HepG2 (cell line): Measurements from ENCODE around the gene SPSB2. TPM values are rescaled to one million over a fixed set of nuclear protein-coding genes. Genes with fewer than 3 reads are reported as not detected.

ENCODE experiments used
- ATAC-seq: fragments of 200-7000 bp; cut with Tn5 transposase; 3 replicates; pipeline ENCODE4 v1.9.1; 2020; ENCODE audit warnings: mild to moderate bottlenecking, moderate library complexity
- BruUV-seq: library from RNA; stranded (reverse); fragments of 400-500 nt; replicated peaks from 2 replicates; lab custom pipeline; 2021; lab: Mats Ljungman, UMichigan
- CTCF ChIA-PET: fragments of 300-600 bp; formaldehyde crosslinking; extraction: SDS; loops from one replicate; lab custom pipeline; 2021; ENCODE audit warnings: low total read pairs, inconsistent platforms, low intra/inter-chr PET ratio; lab: Yijun Ruan, JAX
- POLR2A ChIA-PET: fragments of 350-600 bp; sonication (Branson Sonifier 250); formaldehyde crosslinking; loops from one replicate; lab custom pipeline; 2020; ENCODE audit warnings: antibody characterized with exemption, inconsistent platforms; lab: Yijun Ruan, JAX
- DNase-seq: peaks from one replicate; pipeline ENCODE4 v3.0.0-alpha.2; 2015; ENCODE audit warnings: low spot score
- FAIRE-seq: peaks from 3 replicates; lab custom pipeline; 2011; peaks lifted over from hg19 to GRCh38; lab: Jason Lieb, UNC
- H2AFZ ChIP-seq: one replicate; pipeline ENCODE4 v1.6.1; 2011; ENCODE audit warnings: low read length, inconsistent platforms
- H3K27ac ChIP-seq: fragments of 300-600 bp; 3 replicates; pipeline ENCODE4 v1.8.0; 2011; ENCODE audit warnings: mixed run types, mild to moderate bottlenecking, mixed read lengths, low read length, inconsistent platforms; ENCODE audit not compliant: insufficient read depth; ENCODE audit errors: extremely low read length
- H3K27me3 ChIP-seq, 2 experiments: fragments of 200-600 bp in 1 of 2; 2 replicates in 1 of 2; 3 replicates in 1 of 2; pipeline versions ENCODE4 v1.6.0 to v1.8.0; 2011; ENCODE audit warnings: low read length in 2 of 2, mild to moderate bottlenecking in 2 of 2, moderate library complexity in 2 of 2, inconsistent platforms in 1 of 2; ENCODE audit not compliant: insufficient read depth in 2 of 2, control insufficient read depth in 1 of 2
- H3K36me3 ChIP-seq, 2 experiments: fragments of 200-600 bp in 1 of 2; replicated peaks in 1 of 2; 2 replicates in 1 of 2; 3 replicates in 1 of 2; pipeline versions ENCODE4 v1.5.1 to v1.8.0; 2011; ENCODE audit warnings: low read length in 2 of 2, inconsistent platforms in 1 of 2; ENCODE audit not compliant: insufficient read depth in 2 of 2, control insufficient read depth in 1 of 2
- H3K4me1 ChIP-seq: 2 replicates; pipeline ENCODE4 v1.5.1; 2012; ENCODE audit warnings: low read length, inconsistent platforms; ENCODE audit not compliant: insufficient read depth
- H3K4me2 ChIP-seq: 2 replicates; pipeline ENCODE4 v1.6.0; 2011; ENCODE audit warnings: low read depth, low read length, inconsistent platforms
- H3K4me3 ChIP-seq, 3 experiments: fragments of 200-600 bp in 1 of 3; sonication (generic), shearing (Covaris generic) in 1 of 3; replicated peaks in 1 of 3; 2 replicates each; pipeline ENCODE4 v1.5.1; 2011 to 2016; ENCODE audit warnings: low read length in 3 of 3, inconsistent platforms in 2 of 3, low read depth in 2 of 3, mild to moderate bottlenecking in 2 of 3, control low read depth in 1 of 3, mixed read lengths in 1 of 3; ENCODE audit not compliant: insufficient read depth in 1 of 3
- H3K79me2 ChIP-seq: one replicate; pipeline ENCODE4 v1.6.1; 2011; ENCODE audit warnings: low read length, inconsistent platforms; ENCODE audit not compliant: insufficient read depth
- H3K9ac ChIP-seq: 2 replicates; pipeline ENCODE4 v1.6.0; 2011; ENCODE audit warnings: mild to moderate bottlenecking, low read depth, low read length, inconsistent platforms; ENCODE audit not compliant: insufficient read depth
- H3K9me3 ChIP-seq: 2 replicates; pipeline ENCODE4 v1.5.1; 2012; ENCODE audit warnings: mild to moderate bottlenecking, low read length
- H4K20me1 ChIP-seq: 2 replicates; pipeline ENCODE4 v1.6.0; 2011; ENCODE audit warnings: inconsistent platforms, mild to moderate bottlenecking, low read length, moderate library complexity; ENCODE audit not compliant: insufficient read depth
- ARNTL ChIP-seq: sonication (generic); formaldehyde crosslinking; IDR thresholded peaks from 2 replicates; pipeline ENCODE4 v1.4.0; 2020; ENCODE audit warnings: mild to moderate bottlenecking, missing genetic modification reagents
- ATRX ChIP-seq: sonication (generic); formaldehyde crosslinking; IDR thresholded peaks from 2 replicates; pipeline ENCODE4 v1.4.0; 2020; ENCODE audit warnings: missing genetic modification reagents, borderline replicate concordance
- IKZF4 ChIP-seq: sonication (generic); formaldehyde crosslinking; IDR thresholded peaks from 2 replicates; pipeline ENCODE4 v1.5.1; 2020; ENCODE audit warnings: borderline replicate concordance, mild to moderate bottlenecking, low read depth, missing genetic modification reagents; ENCODE audit errors: not compliant biosample characterization
- ISL2 ChIP-seq: sonication (generic); formaldehyde crosslinking; IDR thresholded peaks from 2 replicates; pipeline ENCODE4 v1.5.0; 2020; ENCODE audit warnings: missing genetic modification reagents
- REPIN1 ChIP-seq: sonication (generic); formaldehyde crosslinking; IDR thresholded peaks from 2 replicates; pipeline ENCODE4 v1.8.0; 2022; ENCODE audit warnings: missing genetic modification reagents, low read depth, mild to moderate bottlenecking, borderline replicate concordance
- SMC3 ChIP-seq: IDR thresholded peaks from 2 replicates; pipeline ENCODE4 v1.6.1; 2011; ENCODE audit warnings: low read length, improper control_type of control experiment
- ZNF263 ChIP-seq: sonication (generic); formaldehyde crosslinking; IDR thresholded peaks from 2 replicates; pipeline ENCODE4 v1.4.0; 2020; ENCODE audit warnings: missing genetic modification reagents
- WGBS: methylation state at CpG from one replicate; pipeline ENCODE4 v1.1.6; 2017; ENCODE audit warnings: low lambda C conversion rate; 5-methylcytosine and 5-hydroxymethylcytosine counted together
- in situ Hi-C: cut with HindIII; loops from 2 replicates; pipeline ENCODE4 v1.10.0; 2017; ENCODE audit warnings: low pct_unique_long_range_greater_than_20kb; ENCODE audit not compliant: extremely low pct_ligation_motif_present
- intact Hi-C: fragments of 100-400 bp; cut with micrococcal nuclease; formaldehyde crosslinking; loops from one replicate; pipeline ENCODE4 v1.10.0; 2022; ENCODE audit not compliant: unreplicated experiment
- polyA plus RNA-seq, 8 experiments: library from polyadenylated mRNA; depleted of rRNA in 3 of 8; stranded (reverse) in 7 of 8; unstranded in 1 of 8; fragments of >200 nt; fragmentation: Illumina TruSeq in 4 of 8; extraction: Trizol in 4 of 8; gene quantifications; 2 replicates each; pipeline versions ENCODE4 v1.2.1 to v1.2.3, GENCODE V29; 2011 to 2016; ENCODE audit warnings: low read depth in 4 of 8, missing spikeins in 1 of 8, mixed read lengths in 1 of 8; ENCODE audit not compliant: insufficient read depth in 1 of 8
- total RNA-seq, 5 experiments: library from RNA; depleted of rRNA; stranded (reverse); fragments of >200 nt; fragmentation: Illumina TruSeq; extraction: Trizol; gene quantifications; 2 replicates each; pipeline ENCODE4 v1.2.3, GENCODE V29; 2016; ENCODE audit warnings: low read depth in 1 of 5
- TF ChIP-seq, protein P1 (sequence below): sonication (generic); formaldehyde crosslinking; IDR thresholded peaks from 2 replicates; pipeline ENCODE4 v1.4.0; 2020; ENCODE audit warnings: missing genetic modification reagents, borderline replicate concordance
- TF ChIP-seq, protein P2 (sequence below): sonication (generic); formaldehyde crosslinking; IDR thresholded peaks from 2 replicates; pipeline ENCODE4 v1.9.0; 2021; ENCODE audit warnings: mild to moderate bottlenecking, missing genetic modification reagents
- TF ChIP-seq, protein P3 (sequence below): IDR thresholded peaks from 2 replicates; pipeline ENCODE4 v1.6.1; 2016; ENCODE audit warnings: missing compliant biosample characterization, missing genetic modification reagents, borderline replicate concordance

SPSB2 gene
- total and polyA plus RNA-seq, 2 of the 13 experiments (the other 11 are each of a cell fraction or from before 2014, with no cell fraction given): 2.0 to 6.2 TPM

DNA sequence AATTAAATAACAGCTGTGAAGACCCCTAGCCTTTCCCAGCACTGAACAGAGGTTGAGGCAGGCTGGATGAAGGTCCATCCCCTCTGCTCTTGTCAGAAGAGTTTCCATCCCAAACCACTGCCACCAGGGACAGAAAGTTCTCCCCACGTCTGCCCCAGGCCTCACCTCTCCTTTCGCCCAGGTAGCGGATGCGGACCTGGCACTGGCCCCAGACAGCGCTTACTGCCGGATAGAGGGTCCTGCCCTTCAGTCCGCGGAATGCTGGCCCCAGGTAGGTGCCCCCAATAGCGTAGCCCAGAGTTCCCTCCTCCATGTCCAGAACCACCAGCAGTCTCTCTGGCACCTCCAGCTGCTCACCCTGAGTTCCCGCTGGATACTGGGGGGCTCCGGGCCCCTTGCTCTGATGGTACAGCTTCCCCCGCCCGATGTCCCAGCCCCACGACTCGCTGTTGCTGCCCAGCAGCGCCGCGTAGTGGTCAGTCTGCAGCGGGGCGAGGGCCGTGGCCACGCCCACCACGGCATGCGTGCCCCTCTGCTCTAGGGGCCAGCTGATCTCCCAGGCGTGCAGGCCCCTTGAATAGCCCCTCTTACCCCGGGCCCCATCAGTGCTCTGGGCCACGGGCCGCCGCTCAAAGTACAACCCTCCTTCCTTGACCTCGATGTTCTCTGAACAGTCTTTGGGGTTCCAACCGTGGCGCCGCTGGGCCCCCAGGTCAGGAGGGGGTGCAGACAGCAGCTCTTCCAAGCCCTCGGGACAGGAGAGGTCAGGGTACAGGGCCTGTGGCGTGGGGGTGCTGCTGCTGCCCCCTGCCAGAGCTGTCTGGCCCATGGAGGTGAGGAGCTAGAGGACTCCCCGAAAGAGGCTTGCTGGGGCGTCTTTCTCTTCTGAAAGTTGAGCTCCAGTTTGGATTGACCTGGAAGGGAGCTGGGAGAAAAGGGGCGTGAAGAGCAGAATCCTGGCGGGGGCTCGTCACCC is 742 bp downstream of the SPSB2 start:
- Histone ChIP-seq H2AFZ (no peak overlapping the region), H3K4me3 (peak overlapping the region; percentile 74 to 95 (median 76)), H3K4me1 (peaks cover 48% of the 10 kb centered on the region), H4K20me1 (peaks cover 44% of the 10 kb centered on the region), H3K9ac (peak overlapping the region; percentile 86), H3K79me2 (peaks cover 29% of the 10 kb centered on the region), H3K27ac (peak overlapping the region; percentile 79), H3K4me2 (peak overlapping the region; percentile 93), H3K9me3 (no peaks in the 10 kb centered on the region), H3K27me3 (no peaks in the 10 kb centered on the region; a peak in 1 of 5 replicates), H3K36me3 (peaks cover 12 to 14% of the 10 kb centered on the region in 2 experiments)
- TSS peak; percentile 76 for BruUV-seq
- POLR2A ChIA-PET: interaction anchor here (0.6 to 3.9 kb wide), 31 partner anchors 10 to 338 kb away, joined by 3 to 73 read pairs (median 5); partner anchors contain the start of genes ATN1, C12orf57, CDCA3 and COPS7A
- WGBS: 11% methylated on average over 12 of the region's 40 CpGs
- intact Hi-C loops (loop anchor here (1.0 kb wide), 3 partner anchors 19 to 71 kb away; partner anchors contain the start of genes CDCA3 and RNU7-1), in situ Hi-C loops (no loop called here)
- CTCF ChIA-PET: interaction anchor here (2.4 kb wide), 1 partner anchor 19 kb away, joined by 24 read pairs; no protein-coding TSS in a partner anchor
- DNase-seq: peak; percentile 72
- ATAC-seq: peak; percentile 64
- FAIRE-seq: no peak
- TF ChIP-seq, protein P1, sequence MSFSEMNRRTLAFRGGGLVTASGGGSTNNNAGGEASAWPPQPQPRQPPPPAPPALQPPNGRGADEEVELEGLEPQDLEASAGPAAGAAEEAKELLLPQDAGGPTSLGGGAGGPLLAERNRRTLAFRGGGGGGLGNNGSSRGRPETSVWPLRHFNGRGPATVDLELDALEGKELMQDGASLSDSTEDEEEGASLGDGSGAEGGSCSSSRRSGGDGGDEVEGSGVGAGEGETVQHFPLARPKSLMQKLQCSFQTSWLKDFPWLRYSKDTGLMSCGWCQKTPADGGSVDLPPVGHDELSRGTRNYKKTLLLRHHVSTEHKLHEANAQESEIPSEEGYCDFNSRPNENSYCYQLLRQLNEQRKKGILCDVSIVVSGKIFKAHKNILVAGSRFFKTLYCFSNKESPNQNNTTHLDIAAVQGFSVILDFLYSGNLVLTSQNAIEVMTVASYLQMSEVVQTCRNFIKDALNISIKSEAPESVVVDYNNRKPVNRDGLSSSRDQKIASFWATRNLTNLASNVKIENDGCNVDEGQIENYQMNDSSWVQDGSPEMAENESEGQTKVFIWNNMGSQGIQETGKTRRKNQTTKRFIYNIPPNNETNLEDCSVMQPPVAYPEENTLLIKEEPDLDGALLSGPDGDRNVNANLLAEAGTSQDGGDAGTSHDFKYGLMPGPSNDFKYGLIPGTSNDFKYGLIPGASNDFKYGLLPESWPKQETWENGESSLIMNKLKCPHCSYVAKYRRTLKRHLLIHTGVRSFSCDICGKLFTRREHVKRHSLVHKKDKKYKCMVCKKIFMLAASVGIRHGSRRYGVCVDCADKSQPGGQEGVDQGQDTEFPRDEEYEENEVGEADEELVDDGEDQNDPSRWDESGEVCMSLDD (CRISPR knock-in tag): peak; percentile 76; the same call in 1 of the 2 replicates
- TF ChIP-seq, protein P2, sequence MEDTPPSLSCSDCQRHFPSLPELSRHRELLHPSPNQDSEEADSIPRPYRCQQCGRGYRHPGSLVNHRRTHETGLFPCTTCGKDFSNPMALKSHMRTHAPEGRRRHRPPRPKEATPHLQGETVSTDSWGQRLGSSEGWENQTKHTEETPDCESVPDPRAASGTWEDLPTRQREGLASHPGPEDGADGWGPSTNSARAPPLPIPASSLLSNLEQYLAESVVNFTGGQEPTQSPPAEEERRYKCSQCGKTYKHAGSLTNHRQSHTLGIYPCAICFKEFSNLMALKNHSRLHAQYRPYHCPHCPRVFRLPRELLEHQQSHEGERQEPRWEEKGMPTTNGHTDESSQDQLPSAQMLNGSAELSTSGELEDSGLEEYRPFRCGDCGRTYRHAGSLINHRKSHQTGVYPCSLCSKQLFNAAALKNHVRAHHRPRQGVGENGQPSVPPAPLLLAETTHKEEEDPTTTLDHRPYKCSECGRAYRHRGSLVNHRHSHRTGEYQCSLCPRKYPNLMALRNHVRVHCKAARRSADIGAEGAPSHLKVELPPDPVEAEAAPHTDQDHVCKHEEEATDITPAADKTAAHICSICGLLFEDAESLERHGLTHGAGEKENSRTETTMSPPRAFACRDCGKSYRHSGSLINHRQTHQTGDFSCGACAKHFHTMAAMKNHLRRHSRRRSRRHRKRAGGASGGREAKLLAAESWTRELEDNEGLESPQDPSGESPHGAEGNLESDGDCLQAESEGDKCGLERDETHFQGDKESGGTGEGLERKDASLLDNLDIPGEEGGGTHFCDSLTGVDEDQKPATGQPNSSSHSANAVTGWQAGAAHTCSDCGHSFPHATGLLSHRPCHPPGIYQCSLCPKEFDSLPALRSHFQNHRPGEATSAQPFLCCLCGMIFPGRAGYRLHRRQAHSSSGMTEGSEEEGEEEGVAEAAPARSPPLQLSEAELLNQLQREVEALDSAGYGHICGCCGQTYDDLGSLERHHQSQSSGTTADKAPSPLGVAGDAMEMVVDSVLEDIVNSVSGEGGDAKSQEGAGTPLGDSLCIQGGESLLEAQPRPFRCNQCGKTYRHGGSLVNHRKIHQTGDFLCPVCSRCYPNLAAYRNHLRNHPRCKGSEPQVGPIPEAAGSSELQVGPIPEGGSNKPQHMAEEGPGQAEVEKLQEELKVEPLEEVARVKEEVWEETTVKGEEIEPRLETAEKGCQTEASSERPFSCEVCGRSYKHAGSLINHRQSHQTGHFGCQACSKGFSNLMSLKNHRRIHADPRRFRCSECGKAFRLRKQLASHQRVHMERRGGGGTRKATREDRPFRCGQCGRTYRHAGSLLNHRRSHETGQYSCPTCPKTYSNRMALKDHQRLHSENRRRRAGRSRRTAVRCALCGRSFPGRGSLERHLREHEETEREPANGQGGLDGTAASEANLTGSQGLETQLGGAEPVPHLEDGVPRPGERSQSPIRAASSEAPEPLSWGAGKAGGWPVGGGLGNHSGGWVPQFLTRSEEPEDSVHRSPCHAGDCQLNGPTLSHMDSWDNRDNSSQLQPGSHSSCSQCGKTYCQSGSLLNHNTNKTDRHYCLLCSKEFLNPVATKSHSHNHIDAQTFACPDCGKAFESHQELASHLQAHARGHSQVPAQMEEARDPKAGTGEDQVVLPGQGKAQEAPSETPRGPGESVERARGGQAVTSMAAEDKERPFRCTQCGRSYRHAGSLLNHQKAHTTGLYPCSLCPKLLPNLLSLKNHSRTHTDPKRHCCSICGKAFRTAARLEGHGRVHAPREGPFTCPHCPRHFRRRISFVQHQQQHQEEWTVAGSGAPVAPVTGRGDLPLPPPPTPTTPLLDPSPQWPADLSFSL: no peak
- TF ChIP-seq ZNF263 (CRISPR knock-in tag) (0 out of 2 replicates have a peak, but pooled peaks have one; percentile 29), IKZF4 (no peak), ARNTL (CRISPR knock-in tag) (no peak; the same call in 1 of the 2 replicates), ISL2 (CRISPR knock-in tag) (peak; percentile 20; the same call in 1 of the 2 replicates), ATRX (CRISPR knock-in tag) (no peak), SMC3 (no peak; the same call in 1 of the 2 replicates), REPIN1 (CRISPR knock-in tag) (peak; percentile 82)
- TF ChIP-seq, protein P3, sequence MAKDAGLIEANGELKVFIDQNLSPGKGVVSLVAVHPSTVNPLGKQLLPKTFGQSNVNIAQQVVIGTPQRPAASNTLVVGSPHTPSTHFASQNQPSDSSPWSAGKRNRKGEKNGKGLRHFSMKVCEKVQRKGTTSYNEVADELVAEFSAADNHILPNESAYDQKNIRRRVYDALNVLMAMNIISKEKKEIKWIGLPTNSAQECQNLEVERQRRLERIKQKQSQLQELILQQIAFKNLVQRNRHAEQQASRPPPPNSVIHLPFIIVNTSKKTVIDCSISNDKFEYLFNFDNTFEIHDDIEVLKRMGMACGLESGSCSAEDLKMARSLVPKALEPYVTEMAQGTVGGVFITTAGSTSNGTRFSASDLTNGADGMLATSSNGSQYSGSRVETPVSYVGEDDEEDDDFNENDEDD: peak; percentile 48; the same call in 1 of the 2 replicates
